Measurements from ENCODE around the gene MTA2.

The MTA2 gene

GRCh38 chr11:62545437-62546243 lies 56.0 kb downstream of the MTA2 start:
- peak; percentile 72 for DNase-seq

- no peak for DNase-seq
Measured at GRCh38 chr11:62544581-62545436, 56.9 kb downstream of the MTA2 start.

- no peak for DNase-seq
Measured at GRCh38 chr11:62543680-62544444, 57.8 kb downstream of the MTA2 start.
